Choroid plexus epithelial cell (primary cell): Measurements from ENCODE around the gene SCN1B.

ENCODE experiments used
- DNase-seq: peaks from one replicate; pipeline ENCODE4 v3.0.0-alpha.2; 2010; ENCODE audit warnings: low read depth
- H3K4me3 ChIP-seq: 2 replicates; pipeline ENCODE4 v1.5.1; 2011; ENCODE audit warnings: low read depth, mild to moderate bottlenecking, control low read depth, low read length, moderate library complexity
- CTCF ChIP-seq: conservative IDR thresholded peaks from 2 replicates; pipeline ENCODE4 v1.5.1; 2011; ENCODE audit warnings: low read depth, mild to moderate bottlenecking, control low read depth, inconsistent platforms, low read length, moderate library complexity

Gene SCN1B

GRCh38 chr19:35089554-35089953 is 59.3 kb downstream of the SCN1B start:
- no peak for TF ChIP-seq CTCF
- no peak for DNase-seq
- H3K4me3 ChIP-seq, result no peak overlapping the region
